Fibroblast of lung (primary cell): Measurements from ENCODE around the gene UTS2B. TPM values are rescaled to one million over a fixed set of nuclear protein-coding genes. Genes with fewer than 3 reads are reported as not detected.

Source experiments
- DNase-seq, 2 donors: peaks; one replicate each; pipeline versions ENCODE4 v3.0.0 to v3.0.0-alpha.2; 2010; ENCODE audit warnings: low read depth in 2 of 2
- H2AFZ ChIP-seq: 2 replicates; pipeline ENCODE4 v1.5.1; 2012; ENCODE audit warnings: low read length, control low read depth, inconsistent platforms
- H3K27ac ChIP-seq: 2 replicates; pipeline ENCODE4 v1.5.1; 2011; ENCODE audit warnings: low read length, control low read depth; ENCODE audit not compliant: insufficient read depth
- H3K27me3 ChIP-seq: 2 replicates; pipeline ENCODE4 v1.5.1; 2011; ENCODE audit warnings: mild to moderate bottlenecking, low read length; ENCODE audit not compliant: control insufficient read depth, insufficient read depth
- H3K36me3 ChIP-seq: 2 replicates; pipeline ENCODE4 v1.5.1; 2011; ENCODE audit warnings: low read length; ENCODE audit not compliant: control insufficient read depth, insufficient read depth
- H3K4me1 ChIP-seq: 2 replicates; pipeline ENCODE4 v1.5.1; 2011; ENCODE audit warnings: low read length; ENCODE audit not compliant: control insufficient read depth, insufficient read depth; ENCODE audit errors: extremely low read depth
- H3K4me2 ChIP-seq: 2 replicates; pipeline ENCODE4 v1.5.1; 2011; ENCODE audit warnings: low read length, control low read depth; ENCODE audit not compliant: insufficient read depth; ENCODE audit errors: extremely low read depth
- H3K4me3 ChIP-seq, 4 experiments: fragments of 200-600 bp in 1 of 4; sonication (generic) in 1 of 4; replicated peaks in 1 of 4; 2 replicates each; pipeline ENCODE4 v1.5.1; 2011 to 2016; ENCODE audit warnings: low read length in 4 of 4, low read depth in 3 of 4, mild to moderate bottlenecking in 3 of 4, control low read depth in 2 of 4, inconsistent platforms in 1 of 4, mixed read lengths in 1 of 4; ENCODE audit not compliant: insufficient read depth in 1 of 4; ENCODE audit errors: control extremely low read depth in 1 of 4
- H3K79me2 ChIP-seq: 2 replicates; pipeline ENCODE4 v1.5.1; 2012; ENCODE audit warnings: mild to moderate bottlenecking, low read length, inconsistent platforms; ENCODE audit not compliant: control insufficient read depth, insufficient read depth
- H3K9ac ChIP-seq: 2 replicates; pipeline ENCODE4 v1.5.1; 2011; ENCODE audit warnings: mild to moderate bottlenecking, low read length, control low read depth; ENCODE audit not compliant: insufficient read depth
- H3K9me3 ChIP-seq: 2 replicates; pipeline ENCODE4 v1.5.1; 2012; ENCODE audit warnings: low read depth, low read length; ENCODE audit not compliant: control insufficient read depth, insufficient read depth
- H4K20me1 ChIP-seq: 2 replicates; pipeline ENCODE4 v1.5.1; 2011; ENCODE audit warnings: low read length; ENCODE audit not compliant: control insufficient read depth, insufficient read depth; ENCODE audit errors: extremely low read depth
- CTCF ChIP-seq, 2 donors: IDR thresholded peaks in 1 of 2; conservative IDR thresholded peaks in 1 of 2; 1 replicate in 1 of 2; 2 replicates in 1 of 2; pipeline ENCODE4 v1.5.1; 2011 to 2012; ENCODE audit warnings: low read length in 2 of 2, control low read depth in 1 of 2, inconsistent platforms in 1 of 2, low read depth in 1 of 2, mild to moderate bottlenecking in 1 of 2
- EZH2 ChIP-seq: IDR thresholded peaks from 2 replicates; pipeline ENCODE4 v1.5.1; 2012; ENCODE audit warnings: low read length, control low read depth, mild to moderate bottlenecking; ENCODE audit errors: missing control alignments
- polyA plus RNA-seq, 2 donors: library from polyadenylated mRNA; depleted of rRNA in 1 of 2; stranded (reverse) in 1 of 2; unstranded in 1 of 2; fragments of >200 nt; gene quantifications; 2 replicates each; pipeline ENCODE4 v1.2.1, GENCODE V29; 2011 to 2012; ENCODE audit warnings: missing spikeins in 1 of 2
- total RNA-seq: library from RNA; depleted of rRNA; stranded (reverse); fragments of >200 nt; gene quantifications from 2 replicates; pipeline ENCODE4 v1.2.1, GENCODE V29; 2014

UTS2B gene
- total and polyA plus RNA-seq, 2 donors (not counting 1 experiment from before 2014, with no cell fraction given), result 0.99 to 1.3 TPM

- no peak overlapping the region for H3K27ac ChIP-seq
- no peak for DNase-seq
- no peak overlapping the region for H3K9ac ChIP-seq
Measured at GRCh38 chr3:191268737-191269136, 61.6 kb downstream of the UTS2B start.

GRCh38 chr3:191263850-191264249 is 66.5 kb downstream of the UTS2B start:
- TF ChIP-seq CTCF (conservative IDR thresholded peaks at IDR 0.05 in 1 of 2, IDR thresholded peaks at IDR 0.05 in 1 of 2; ENCODE audit: low read depth in 1 of 2, low read length in 2 of 2) (no peak), EZH2 (no peak)
- peak overlapping the region; percentile 38 for H2AFZ ChIP-seq

More at GRCh38 chr3:191268737-191269136, 61.6 kb downstream of the UTS2B start:
- Histone ChIP-seq H3K4me2 (no peak overlapping the region), H4K20me1 (no peaks in the 10 kb centered on the region), H3K36me3 (no peaks in the 10 kb centered on the region), H3K27me3 (no peaks in the 10 kb centered on the region), H3K9me3 (no peaks in the 10 kb centered on the region), H2AFZ (no peak overlapping the region), H3K4me1 (no peaks in the 10 kb centered on the region), H3K4me3 (no peak overlapping the region), H3K79me2 (no peaks in the 10 kb centered on the region)
- TF ChIP-seq CTCF (conservative IDR thresholded peaks at IDR 0.05 in 1 of 2, IDR thresholded peaks at IDR 0.05 in 1 of 2; ENCODE audit: low read depth in 1 of 2, low read length in 2 of 2) (no peak), EZH2 (no peak)

GRCh38 chr3:191263365-191263764 is 67.0 kb downstream of the UTS2B start:
- Histone ChIP-seq H3K9ac (no peak overlapping the region), H3K4me3 (no peak overlapping the region), H3K79me2 (no peaks in the 10 kb centered on the region), H3K4me2 (peak overlapping the region; percentile 39), H3K27me3 (no peaks in the 10 kb centered on the region), H3K36me3 (no peaks in the 10 kb centered on the region), H4K20me1 (no peaks in the 10 kb centered on the region), H3K4me1 (no peaks in the 10 kb centered on the region), H2AFZ (peak overlapping the region; percentile 38), H3K9me3 (no peaks in the 10 kb centered on the region), H3K27ac (no peak overlapping the region)
- no peak for TF ChIP-seq EZH2
- no peak for TF ChIP-seq CTCF (conservative IDR thresholded peaks at IDR 0.05 in 1 of 2, IDR thresholded peaks at IDR 0.05 in 1 of 2; ENCODE audit: low read depth in 1 of 2, low read length in 2 of 2)
- DNase-seq, result no peak

More at GRCh38 chr3:191263850-191264249, 66.5 kb downstream of the UTS2B start:
- H3K36me3 ChIP-seq, result no peaks in the 10 kb centered on the region
- no peaks in the 10 kb centered on the region for H3K79me2 ChIP-seq
- H3K4me3 ChIP-seq, result no peak overlapping the region
- no peaks in the 10 kb centered on the region for H3K27me3 ChIP-seq
- H3K4me1 ChIP-seq, result no peaks in the 10 kb centered on the region
- DNase-seq, result no peak
- H3K9ac ChIP-seq, result no peak overlapping the region
- peak overlapping the region; percentile 39 for H3K4me2 ChIP-seq
- no peak overlapping the region for H3K27ac ChIP-seq
- no peaks in the 10 kb centered on the region for H4K20me1 ChIP-seq
- H3K9me3 ChIP-seq, result no peaks in the 10 kb centered on the region
